VCaP (cell line): ENCODE measurements around the gene DZANK1.

Experiments used
- H3K27ac ChIP-seq: fragments of 450-650 bp; 2 replicates; pipeline ENCODE4 v1.5.1; 2017
- CTCF ChIP-seq: fragments of 450-650 bp; conservative IDR thresholded peaks from 2 replicates; pipeline ENCODE4 v1.5.1; 2017; ENCODE audit warnings: mild to moderate bottlenecking, moderate library complexity

DZANK1 gene

GRCh38 chr20:18477218-18477617 lies 10.4 kb upstream of the DZANK1 start:
- H3K27ac ChIP-seq: no peak overlapping the region
- no peak for TF ChIP-seq CTCF

- TF ChIP-seq CTCF: no peak
- peak overlapping the region; percentile 95 for H3K27ac ChIP-seq
These were observed 296 bp downstream of the DZANK1 start for GRCh38 chr20:18466574-18466893.

- peak overlapping the region; percentile 95 for H3K27ac ChIP-seq
- TF ChIP-seq CTCF: no peak
These were observed 1.2 kb downstream of the DZANK1 start for GRCh38 chr20:18465536-18466200.

- no peak for TF ChIP-seq CTCF
- H3K27ac ChIP-seq: no peak overlapping the region
These were observed 10.2 kb downstream of the DZANK1 start for GRCh38 chr20:18456600-18456999.

GRCh38 chr20:18443886-18444285 lies 22.9 kb downstream of the DZANK1 start:
- TF ChIP-seq CTCF: no peak

GRCh38 chr20:18440403-18440802 lies 26.4 kb downstream of the DZANK1 start:
- TF ChIP-seq CTCF: no peak
- H3K27ac ChIP-seq: no peak overlapping the region; the same call in 1 of the 2 replicates

More at GRCh38 chr20:18443886-18444285, 22.9 kb downstream of the DZANK1 start:
- H3K27ac ChIP-seq: peak overlapping the region; percentile 85

GRCh38 chr20:18436847-18437246 lies 30.0 kb downstream of the DZANK1 start:
- no peak overlapping the region for H3K27ac ChIP-seq
- no peak for TF ChIP-seq CTCF
